Common myeloid progenitor, CD34-positive (primary cell): ENCODE results near the gene LRP6.

Source experiments
- CTCF ChIA-PET: fragments of 350-600 bp; sonication (Branson Sonifier 250); formaldehyde crosslinking; loops from one replicate; lab custom pipeline; 2021; ENCODE audit warnings: antibody characterized with exemption; lab: Charles Lee
- POLR2A ChIA-PET: fragments of 350-600 bp; sonication (Branson Sonifier 250); formaldehyde crosslinking; loops from one replicate; lab custom pipeline; 2021; ENCODE audit warnings: antibody characterized with exemption; lab: Charles Lee
- DNase-seq, 3 donors: peaks; one replicate each; pipeline versions ENCODE4 v3.0.0 to v3.0.0-alpha.2; 2013
- H3K27ac ChIP-seq, 2 experiments: 1 replicate in 1 of 2; 2 replicates in 1 of 2; pipeline ENCODE4 v1.7.0; 2013; ENCODE audit warnings: inconsistent platforms in 2 of 2, low read length in 2 of 2, mild to moderate bottlenecking in 2 of 2, low read depth in 1 of 2, moderate library complexity in 1 of 2; ENCODE audit not compliant: severe bottlenecking in 2 of 2, insufficient read depth in 1 of 2, poor library complexity in 1 of 2
- H3K27me3 ChIP-seq, 5 experiments: replicated peaks in 2 of 5; 1 replicate in 3 of 5; 2 replicates in 2 of 5; pipeline versions ENCODE4 v1.6.1 to v1.7.0; 2013; ENCODE audit warnings: low read length in 4 of 5, mild to moderate bottlenecking in 2 of 5, moderate library complexity in 2 of 5, inconsistent platforms in 1 of 5; ENCODE audit not compliant: insufficient read depth in 5 of 5, control insufficient read depth in 4 of 5
- H3K36me3 ChIP-seq, 4 experiments: 1 replicate in 2 of 4; 2 replicates in 2 of 4; pipeline versions ENCODE4 v1.6.1 to v1.7.0; 2013; ENCODE audit warnings: low read length in 3 of 4, control low read depth in 1 of 4, mild to moderate bottlenecking in 1 of 4; ENCODE audit not compliant: control insufficient read depth in 4 of 4, insufficient read depth in 4 of 4
- H3K4me1 ChIP-seq, 4 experiments: 1 replicate in 3 of 4; 2 replicates in 1 of 4; pipeline versions ENCODE4 v1.6.1 to v1.7.1; 2013; ENCODE audit warnings: low read length in 3 of 4, mild to moderate bottlenecking in 3 of 4, control low read depth in 1 of 4, inconsistent platforms in 1 of 4, moderate library complexity in 1 of 4; ENCODE audit not compliant: control insufficient read depth in 4 of 4, insufficient read depth in 4 of 4; ENCODE audit errors: control extremely low read depth in 1 of 4
- H3K4me3 ChIP-seq, 7 experiments: 1 replicate in 4 of 7; 2 replicates in 3 of 7; pipeline versions ENCODE4 v1.5.1 to v1.7.0; 2013; ENCODE audit warnings: mild to moderate bottlenecking in 7 of 7, low read length in 6 of 7, moderate library complexity in 6 of 7, inconsistent platforms in 2 of 7, low read depth in 2 of 7, control low read depth in 1 of 7; ENCODE audit not compliant: insufficient read depth in 4 of 7, control insufficient read depth in 1 of 7; ENCODE audit errors: extremely low read depth in 1 of 7
- H3K9me3 ChIP-seq, 5 experiments: 1 replicate in 4 of 5; 2 replicates in 1 of 5; pipeline versions ENCODE4 v1.6.1 to v1.7.1; 2013; ENCODE audit warnings: low read length in 4 of 5, mild to moderate bottlenecking in 2 of 5, inconsistent platforms in 1 of 5, low read depth in 1 of 5, moderate library complexity in 1 of 5; ENCODE audit not compliant: control insufficient read depth in 4 of 5, insufficient read depth in 2 of 5; ENCODE audit errors: control extremely low read depth in 1 of 5
- WGBS: methylation state at CpG from one replicate; pipeline ENCODE4 v1.1.5; 2013; ENCODE audit not compliant: insufficient coverage; 5-methylcytosine and 5-hydroxymethylcytosine counted together

Gene LRP6

DNA sequence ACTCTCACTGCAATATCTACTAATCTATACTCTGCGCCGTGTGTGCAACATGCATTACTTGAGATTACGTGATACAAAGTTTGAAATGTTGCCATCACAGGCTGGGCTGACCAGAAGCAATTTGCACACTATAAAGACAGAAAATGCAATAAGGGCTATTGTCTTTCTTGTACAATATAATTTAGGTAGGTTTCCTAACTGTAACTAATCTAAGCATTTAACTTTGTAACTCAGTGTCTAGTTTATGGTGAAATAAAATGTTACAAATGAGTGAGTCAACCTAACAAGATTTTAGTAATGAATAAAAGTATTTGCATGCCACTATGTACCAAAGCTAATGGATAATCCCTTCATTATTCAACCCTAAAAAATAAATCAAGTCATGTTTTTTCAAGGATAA lies 57.8 kb downstream of the LRP6 start:
- POLR2A ChIA-PET = no interaction called here
- no CpG with 5 or more reads among the region's 3 CpGs for WGBS
- no peak overlapping the region for H3K4me3 ChIP-seq
- no peak for DNase-seq
- H3K4me1 ChIP-seq = no peaks in the 10 kb centered on the region
- no peaks in the 10 kb centered on the region for H3K36me3 ChIP-seq
- CTCF ChIA-PET = no interaction called here
- no peaks in the 10 kb centered on the region for H3K27me3 ChIP-seq
- H3K9me3 ChIP-seq = no peaks in the 10 kb centered on the region
- H3K27ac ChIP-seq = no peak overlapping the region

DNA sequence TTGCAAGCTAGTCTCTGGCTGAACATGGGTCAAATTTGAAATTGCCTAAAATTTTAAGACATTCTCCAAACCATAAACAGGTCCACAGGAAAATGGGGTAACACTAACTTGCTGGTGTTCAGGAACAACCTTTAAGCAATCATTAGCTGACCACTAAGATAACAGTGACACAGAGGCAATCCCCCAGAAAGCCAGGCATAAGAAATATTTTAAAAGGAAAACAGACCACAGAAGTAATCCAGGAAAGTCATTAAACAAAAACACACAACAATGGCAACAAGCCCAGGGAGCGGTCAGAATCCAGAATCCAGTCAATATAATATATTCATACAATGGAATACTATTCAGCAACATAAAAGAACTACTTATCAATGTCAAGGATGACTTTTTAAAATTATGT lies 59.1 kb downstream of the LRP6 start:
- no peak for DNase-seq
- no CpG with 5 or more reads among the region's 1 CpG for WGBS
- Histone ChIP-seq H3K27me3 (no peaks in the 10 kb centered on the region), H3K4me3 (no peak overlapping the region), H3K27ac (no peak overlapping the region), H3K4me1 (no peaks in the 10 kb centered on the region), H3K9me3 (no peaks in the 10 kb centered on the region), H3K36me3 (no peaks in the 10 kb centered on the region)
- CTCF ChIA-PET = no interaction called here
- POLR2A ChIA-PET = no interaction called here

DNA sequence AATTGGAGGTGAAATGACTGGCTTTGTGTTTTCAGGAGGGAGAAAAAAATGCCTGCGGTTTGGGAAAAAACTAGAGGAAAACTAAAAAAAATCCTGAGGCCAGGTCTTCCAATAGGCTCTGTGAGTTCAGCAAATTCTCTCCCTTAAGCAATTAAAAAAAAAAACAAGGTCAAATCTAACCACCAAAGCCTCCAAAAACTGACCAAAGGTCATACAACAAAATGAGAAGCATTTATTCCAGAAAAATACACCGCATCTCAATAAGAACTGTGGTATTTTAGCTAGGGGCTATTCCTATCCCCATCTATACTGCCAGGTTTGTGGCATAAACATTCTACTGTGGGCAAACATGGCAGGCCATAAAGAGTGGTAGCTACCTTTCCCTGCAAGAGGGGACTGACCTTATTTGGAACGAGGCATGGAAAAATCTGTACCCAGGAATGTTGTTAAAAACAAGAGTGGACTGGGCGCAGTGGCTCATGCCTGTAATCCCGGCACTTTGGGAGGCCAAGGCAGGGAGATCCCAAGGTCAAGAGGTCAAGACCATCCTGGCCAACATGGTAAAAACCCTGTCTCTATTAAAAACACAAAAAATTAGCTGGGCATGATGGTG lies 60.0 kb downstream of the LRP6 start:
- CTCF ChIA-PET = no interaction called here
- DNase-seq = no peak
- Histone ChIP-seq H3K27ac (no peak overlapping the region), H3K36me3 (peaks cover 0 to 3% (median 0%) of the 10 kb centered on the region in 4 experiments), H3K4me1 (no peaks in the 10 kb centered on the region), H3K4me3 (no peak overlapping the region), H3K27me3 (no peaks in the 10 kb centered on the region), H3K9me3 (no peaks in the 10 kb centered on the region)
- 97% methylated on average over 4 of the region's 5 CpGs for WGBS
- POLR2A ChIA-PET = no interaction called here

DNA sequence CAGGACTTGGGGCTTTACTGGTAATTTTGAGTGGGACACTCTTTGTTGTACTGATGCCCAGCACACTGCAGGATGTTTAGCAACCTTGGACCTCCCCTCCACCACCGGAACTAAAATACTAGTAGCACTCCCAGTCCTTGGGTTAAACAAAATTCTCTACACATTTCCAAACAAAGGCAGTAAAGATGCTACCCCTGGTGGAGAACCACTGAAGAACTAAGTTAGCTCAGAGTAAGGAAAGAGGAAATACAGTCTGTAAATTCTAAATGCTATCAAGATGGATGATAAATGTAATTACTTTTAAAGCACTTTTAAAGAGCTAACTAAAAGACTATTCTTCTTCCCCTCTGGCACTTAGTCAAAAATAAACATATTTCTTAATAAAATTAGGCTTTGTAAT lies 64.1 kb downstream of the LRP6 start:
- WGBS = no CpG with 5 or more reads among the region's 1 CpG
- no peaks in the 10 kb centered on the region for H3K27me3 ChIP-seq
- H3K4me1 ChIP-seq = no peaks in the 10 kb centered on the region
- no peak overlapping the region for H3K4me3 ChIP-seq
- POLR2A ChIA-PET = no interaction called here
- peaks cover 0 to 10% (median 0%) of the 10 kb centered on the region in 5 experiments for H3K9me3 ChIP-seq
- H3K27ac ChIP-seq = no peak overlapping the region
- DNase-seq = no peak
- H3K36me3 ChIP-seq = peaks cover 0 to 7% (median 6%) of the 10 kb centered on the region in 4 experiments
- CTCF ChIA-PET = no interaction called here

DNA sequence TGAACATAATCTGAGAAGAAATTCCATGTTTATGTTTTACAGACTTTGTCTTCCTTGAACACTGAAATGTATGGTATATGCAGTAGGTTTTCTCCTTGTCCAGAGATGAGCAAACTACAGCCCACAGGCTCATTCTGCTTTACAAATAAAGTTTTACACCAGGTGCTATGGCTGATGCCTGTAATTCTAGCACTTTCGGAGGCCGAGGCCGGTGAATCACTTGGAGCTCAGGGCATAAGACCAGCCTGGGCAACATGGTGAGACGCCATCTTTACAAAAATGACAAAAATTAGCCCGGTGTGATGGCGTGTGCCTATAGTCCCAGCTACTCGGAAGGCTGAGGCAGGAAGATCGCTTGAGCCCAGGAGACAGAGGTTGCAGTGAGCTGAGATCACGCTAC lies 64.7 kb downstream of the LRP6 start:
- H3K36me3 ChIP-seq = peaks cover 0 to 8% (median 7%) of the 10 kb centered on the region in 4 experiments
- WGBS = 100% methylated on average over 8 of the region's 9 CpGs
- H3K27ac ChIP-seq = no peak overlapping the region
- DNase-seq = no peak
- POLR2A ChIA-PET = no interaction called here
- H3K27me3 ChIP-seq = no peaks in the 10 kb centered on the region
- CTCF ChIA-PET = no interaction called here
- H3K4me3 ChIP-seq = no peak overlapping the region
- peaks cover 0 to 14% (median under 1%) of the 10 kb centered on the region in 5 experiments for H3K9me3 ChIP-seq
- no peaks in the 10 kb centered on the region for H3K4me1 ChIP-seq

DNA sequence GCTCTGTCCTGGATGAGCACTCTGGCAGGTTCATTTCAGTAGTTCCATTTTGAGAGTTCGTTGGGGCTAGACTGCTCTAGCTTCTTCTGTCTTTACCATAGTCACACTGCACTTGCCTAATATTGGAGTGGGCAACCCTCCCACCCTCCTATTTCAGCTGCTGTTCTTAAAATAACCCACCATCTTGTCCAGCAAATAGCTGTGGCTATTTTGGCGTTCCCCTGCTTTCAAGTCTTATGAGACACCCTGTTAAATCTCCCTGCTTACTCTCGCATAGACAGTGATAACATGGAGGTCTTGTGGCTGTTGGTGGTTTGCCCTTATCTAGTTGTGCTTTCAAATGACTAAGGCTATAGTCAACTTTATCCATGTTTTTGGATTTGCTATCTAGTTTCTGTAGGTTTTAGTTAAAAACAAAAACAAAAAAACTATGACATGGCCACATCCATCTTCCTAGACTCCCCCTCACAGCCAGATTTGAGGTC lies 65.5 kb downstream of the LRP6 start:
- Histone ChIP-seq H3K9me3 (peaks cover 0 to 21% (median 3%) of the 10 kb centered on the region in 5 experiments), H3K4me3 (no peak overlapping the region), H3K27ac (no peak overlapping the region), H3K27me3 (no peaks in the 10 kb centered on the region), H3K4me1 (no peaks in the 10 kb centered on the region), H3K36me3 (peaks cover 3 to 9% (median 8%) of the 10 kb centered on the region in 4 experiments)
- WGBS = 86% methylated on average over 1 of the region's 3 CpGs
- DNase-seq = peak in 1 of 3 donors; percentile 19
- POLR2A ChIA-PET = no interaction called here
- CTCF ChIA-PET = no interaction called here

DNA sequence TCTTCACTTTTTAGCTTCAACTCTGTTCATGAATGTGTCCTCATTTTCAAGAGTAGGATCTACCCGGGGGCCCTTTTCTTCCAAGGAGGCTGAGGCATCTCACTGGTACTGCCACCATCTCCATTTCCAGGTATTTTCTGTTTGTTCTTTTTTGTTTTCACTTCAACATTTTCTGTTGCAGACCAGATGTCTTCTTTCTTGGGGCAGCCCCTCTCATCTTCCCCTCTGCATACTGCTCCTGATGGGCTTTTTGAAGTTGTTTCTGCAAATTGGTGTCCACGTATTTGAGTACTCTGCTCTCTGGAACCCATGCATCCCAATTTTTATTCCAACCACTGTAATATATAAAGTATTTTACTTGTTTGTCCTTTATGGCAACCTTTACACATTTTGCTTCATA lies 66.5 kb downstream of the LRP6 start:
- DNase-seq = no peak
- H3K4me1 ChIP-seq = no peaks in the 10 kb centered on the region
- peaks cover 0 to 24% (median 3%) of the 10 kb centered on the region in 5 experiments for H3K9me3 ChIP-seq
- H3K4me3 ChIP-seq = no peak overlapping the region
- ChIA-PET POLR2A (no interaction called here), CTCF (no interaction called here)
- H3K27ac ChIP-seq = no peak overlapping the region
- H3K27me3 ChIP-seq = no peaks in the 10 kb centered on the region
- H3K36me3 ChIP-seq = peaks cover 3 to 9% (median 8%) of the 10 kb centered on the region in 4 experiments
- WGBS = 100% methylated on average over 1 of the region's 2 CpGs
